HT1080 (cell line): Measurements from ENCODE around the gene OR11L1. TPM values are rescaled to one million over a fixed set of nuclear protein-coding genes. Genes with fewer than 3 reads are reported as not detected.

ENCODE experiments used
- DNase-seq: peaks from one replicate; pipeline ENCODE4 v3.0.0-alpha.2; 2015; ENCODE audit warnings: low read depth
- total RNA-seq: library from RNA; depleted of rRNA; stranded (reverse); fragments of >200 nt; shearing (Covaris generic); gene quantifications from 2 replicates; pipeline ENCODE4 v1.2.3, GENCODE V29; 2014; rRNA removed

The OR11L1 gene
- total RNA-seq, 1 experiment from 2014 or later = not detected

DNA sequence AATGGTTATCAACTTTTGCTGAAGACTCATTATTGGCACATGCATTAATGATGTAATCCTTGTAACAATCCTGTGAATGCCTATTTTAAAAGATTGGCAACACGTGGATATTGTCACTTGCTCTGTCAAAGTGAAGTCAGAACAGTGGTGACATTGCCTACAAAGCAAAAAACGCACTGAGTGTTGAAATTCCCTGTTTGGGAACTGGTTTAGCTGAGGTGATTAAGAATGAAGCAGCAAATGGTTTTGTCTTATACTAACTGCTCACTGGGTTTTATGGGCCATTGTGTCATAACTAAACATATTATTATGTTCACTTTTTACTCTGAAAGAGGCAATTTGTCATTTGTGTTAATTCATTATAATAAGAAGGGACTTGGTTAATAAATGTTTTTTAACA lies 29.1 kb downstream of the OR11L1 start:
- no peak for DNase-seq

DNA sequence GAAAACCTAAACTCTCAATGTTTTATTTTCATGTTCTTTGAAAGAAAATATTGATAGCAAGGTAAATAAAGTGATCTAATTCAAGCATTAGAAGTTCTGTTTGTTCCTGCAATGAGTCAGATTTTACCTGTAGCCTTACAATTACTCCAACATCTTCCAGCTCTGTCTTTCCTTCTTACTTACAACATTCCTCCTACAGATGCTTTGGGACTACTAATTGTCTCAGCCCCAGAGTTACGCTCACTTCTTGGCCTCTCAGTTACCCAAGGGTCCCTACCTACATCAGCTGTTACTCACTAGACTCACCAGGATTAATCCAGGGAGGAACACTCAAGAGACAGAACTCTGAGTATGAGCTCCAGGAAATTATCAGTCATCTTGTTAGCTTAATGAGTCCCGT lies 44.2 kb downstream of the OR11L1 start:
- DNase-seq = no peak

Other genes with a start within 250 kb of the OR11L1 start
- gene OR2G3, start 236.3 kb downstream of the OR11L1 start, total RNA-seq = not detected in 2 replicates
- gene OR13G1, start 162.2 kb downstream of the OR11L1 start, total RNA-seq = not detected in 2 replicates
- gene OR6F1, start 125.2 kb downstream of the OR11L1 start, total RNA-seq = not detected in 2 replicates
- not detected in 2 replicates for gene OR14K1, start 103.3 kb downstream of the OR11L1 start, total RNA-seq
- gene OR14A2, start 93.8 kb downstream of the OR11L1 start, total RNA-seq = not detected in 2 replicates
- not detected in 2 replicates for gene OR1C1, start 81.3 kb downstream of the OR11L1 start, total RNA-seq
- not detected in 2 replicates for gene OR14A16, start 17.8 kb downstream of the OR11L1 start, total RNA-seq
- 3.7 and 4.5 TPM in 2 replicates for gene TRIM58, start 15.3 kb upstream of the OR11L1 start, total RNA-seq
- gene OR2W3, start 53.7 kb upstream of the OR11L1 start, total RNA-seq = 2.0 and 2.2 TPM in 2 replicates
- not detected in 2 replicates for gene OR2T8, start 78.4 kb upstream of the OR11L1 start, total RNA-seq
- not detected in 2 replicates for gene OR2AJ1, start 83.0 kb upstream of the OR11L1 start, total RNA-seq
- not detected in 2 replicates for gene OR2L8, start 107.0 kb upstream of the OR11L1 start, total RNA-seq
- gene OR2AK2, start 123.3 kb upstream of the OR11L1 start, total RNA-seq = not detected in 2 replicates
- gene OR2L5, start 171.8 kb upstream of the OR11L1 start, total RNA-seq = not detected in 2 replicates
- not detected in 2 replicates for gene OR2L2, start 188.2 kb upstream of the OR11L1 start, total RNA-seq
- not detected in 2 replicates for gene OR2L3, start 204.9 kb upstream of the OR11L1 start, total RNA-seq